Stimulated activated CD4-positive, alpha-beta T cell treated with anti-CD3 and anti-CD28 coated beads, Interleukin-2, amount 100 ng/mL, for 48 hours (primary cell): Measurements from ENCODE around the gene SPTB.

ENCODE experiments used
- DNase-seq, 2 donors: peaks; one replicate each; pipeline ENCODE4 v3.0.0-alpha.2; 2020

The SPTB gene

GRCh38 chr14:64848239-64848638, 31.5 kb downstream of the SPTB start:
- DNase-seq: no peak

GRCh38 chr14:64846319-64846718, 33.4 kb downstream of the SPTB start:
- DNase-seq: no peak

DNA sequence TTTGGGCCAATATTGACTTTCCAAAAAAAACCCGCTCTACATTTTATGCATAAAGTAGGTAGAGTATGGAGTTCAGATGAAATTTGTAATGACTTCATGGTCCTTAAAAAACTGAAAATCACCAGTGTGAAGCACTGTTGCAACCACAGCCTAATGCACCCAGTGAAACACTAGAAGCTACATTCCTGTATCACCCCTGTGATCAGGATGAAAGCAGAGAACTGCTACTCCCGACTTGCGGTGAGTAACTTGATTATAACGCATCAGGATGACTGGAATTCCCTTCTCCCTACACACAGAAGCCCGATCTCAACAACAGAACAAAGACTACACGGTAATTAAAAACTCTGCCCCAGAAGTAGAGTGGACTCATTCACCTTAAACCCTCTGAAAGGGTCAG, 33.8 kb downstream of the SPTB start:
- no peak for DNase-seq

DNA sequence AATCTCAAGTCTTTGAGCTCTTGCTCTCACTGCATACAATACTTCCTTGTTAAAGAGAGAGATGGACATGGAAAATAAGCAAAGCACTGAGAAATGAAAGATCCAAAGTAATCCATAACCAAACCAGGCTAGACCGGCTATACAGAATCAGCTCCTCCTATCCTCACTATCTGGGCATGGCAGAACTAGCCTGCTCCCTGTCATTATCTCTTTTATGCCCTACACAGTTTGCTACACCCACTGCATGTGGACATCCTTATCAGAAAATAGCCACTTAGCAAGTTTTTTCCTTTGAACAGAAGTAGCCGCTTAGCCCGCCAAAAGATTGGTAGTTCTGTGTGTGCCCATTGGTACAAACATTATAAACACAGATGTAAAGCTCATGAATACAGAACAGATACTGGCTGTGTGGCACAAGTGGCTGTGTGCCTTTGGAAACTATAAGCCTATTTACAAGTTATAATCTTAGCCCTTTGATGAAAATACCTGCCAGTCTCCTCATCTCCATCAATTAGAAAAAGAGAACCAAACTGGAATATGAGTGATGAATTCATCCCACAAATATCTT, 34.7 kb downstream of the SPTB start:
- DNase-seq: no peak

DNA sequence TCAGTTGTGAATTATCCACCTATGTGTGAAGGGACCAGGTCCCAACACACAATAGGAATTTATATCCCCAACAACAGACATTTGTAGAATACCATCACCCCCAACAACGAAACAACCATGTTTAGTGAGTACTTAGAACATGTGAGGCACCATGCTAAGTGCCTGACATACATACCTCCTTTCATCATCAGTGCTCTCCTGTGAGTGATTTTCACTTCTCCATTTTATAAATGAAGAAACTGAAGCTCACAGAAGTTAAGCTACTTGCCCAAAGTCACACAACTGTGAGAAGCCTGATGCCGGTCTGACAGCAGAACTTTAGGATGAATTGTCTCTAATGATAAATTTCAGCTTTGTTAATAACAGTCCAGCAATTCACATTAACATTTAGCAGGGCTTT, 35.4 kb downstream of the SPTB start:
- no peak for DNase-seq

DNA sequence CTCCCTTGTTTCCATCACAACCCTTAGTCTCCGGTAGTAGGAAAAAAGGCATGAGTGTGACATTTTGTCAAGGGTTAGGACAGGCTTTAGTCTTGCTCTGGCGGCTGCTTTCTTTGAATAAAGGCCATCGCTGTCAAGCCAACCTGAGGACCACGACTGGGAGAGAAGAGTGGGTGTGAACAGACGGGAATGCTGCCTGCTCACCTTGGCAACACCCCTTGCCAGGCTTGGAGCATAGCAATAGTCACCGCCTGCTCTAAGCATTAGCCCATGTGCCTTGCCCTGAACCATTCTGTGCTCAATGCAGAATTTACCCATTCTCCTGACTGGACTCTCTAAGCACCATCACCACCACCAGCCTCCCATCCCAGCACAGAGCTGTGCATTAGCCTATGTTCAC, 36.2 kb downstream of the SPTB start:
- no peak for DNase-seq

DNA sequence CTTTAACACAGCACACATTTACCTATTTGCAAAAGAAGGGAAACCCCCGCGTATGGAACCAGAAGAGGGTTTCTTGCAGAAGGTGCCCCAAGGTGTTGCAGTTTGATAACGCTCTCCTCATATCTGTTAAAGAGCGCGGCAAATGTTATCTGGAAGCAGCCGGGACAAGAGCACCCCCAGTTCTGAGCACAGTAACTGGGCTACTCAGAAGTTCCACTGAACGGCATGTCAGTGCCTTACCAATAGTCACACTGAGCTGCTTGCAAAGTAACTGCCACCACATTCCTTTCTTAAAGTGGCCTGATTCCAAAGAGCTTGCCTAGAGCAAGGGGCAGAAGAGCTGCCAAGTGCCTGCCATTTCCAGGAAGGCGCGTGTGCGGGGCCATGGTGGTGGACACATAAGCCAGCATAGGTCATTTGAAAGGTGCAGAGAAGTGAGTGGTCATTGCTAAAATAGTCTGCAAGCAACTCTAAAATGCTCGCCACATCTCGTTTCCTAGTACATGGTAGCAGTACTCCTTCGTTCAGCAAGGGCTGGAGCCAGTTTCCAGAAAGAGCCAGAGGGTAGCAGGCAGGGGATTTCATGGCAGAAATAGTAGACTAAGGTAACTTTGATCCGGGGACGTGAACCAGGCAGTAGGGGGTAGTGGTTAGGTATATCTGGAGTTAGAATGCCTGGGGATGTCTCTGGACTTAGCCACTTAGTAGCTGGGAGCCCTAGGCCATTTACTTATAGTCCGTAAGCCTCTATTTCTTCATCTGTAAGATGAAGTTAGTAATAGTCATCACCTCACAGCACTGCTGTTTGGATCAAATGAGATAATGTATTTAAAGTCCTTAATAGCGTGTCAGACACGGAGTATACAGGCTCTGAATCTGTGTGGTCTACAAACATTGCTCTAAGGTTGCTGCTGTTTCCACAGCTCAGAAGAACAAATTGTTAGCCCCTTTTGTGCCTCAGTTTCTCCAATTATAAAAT, 37.6 kb downstream of the SPTB start:
- no peak for DNase-seq

- DNase-seq: no peak
Measured at GRCh38 chr14:64841121-64841651, 38.5 kb downstream of the SPTB start.

DNA sequence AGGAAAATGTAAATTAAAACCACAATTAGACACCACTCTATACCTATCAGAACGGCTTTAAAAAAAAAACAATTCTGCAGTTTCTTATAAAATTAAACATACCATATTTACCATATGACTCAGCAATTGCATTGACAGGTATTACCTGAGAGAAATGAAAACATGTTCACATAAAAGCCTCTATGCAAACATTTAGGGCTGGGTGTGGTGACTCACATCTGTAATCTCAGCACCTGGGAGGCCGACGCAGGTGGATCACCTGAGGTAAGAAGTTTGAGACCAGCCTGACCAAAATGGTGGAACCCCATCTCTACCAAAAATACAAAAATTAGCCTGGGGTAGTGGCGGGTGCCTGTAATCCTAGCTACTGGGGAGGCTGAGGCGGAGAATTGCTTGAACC, 41.1 kb downstream of the SPTB start:
- no peak for DNase-seq

GRCh38 chr14:64835431-64835830, 44.3 kb downstream of the SPTB start:
- no peak for DNase-seq

DNA sequence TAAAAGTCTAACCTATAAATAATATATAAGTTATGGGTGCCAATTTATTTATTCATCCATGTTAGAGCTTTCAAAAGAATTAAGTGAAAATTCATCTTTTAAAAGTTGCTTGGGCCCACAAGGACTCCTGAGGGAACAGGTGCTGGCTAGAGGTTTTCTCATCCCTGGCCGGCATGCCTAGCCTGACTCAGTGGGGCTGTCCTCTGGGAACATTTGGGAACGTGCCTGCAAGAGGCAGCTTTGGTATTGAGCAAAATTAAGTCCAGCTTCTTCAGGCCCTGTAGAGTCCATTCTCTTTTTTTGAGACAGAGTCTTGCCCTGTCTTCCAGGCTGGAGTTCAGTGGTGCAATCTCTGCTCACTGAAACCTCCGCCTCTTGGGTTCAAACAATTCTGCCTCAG, 44.7 kb downstream of the SPTB start:
- no peak for DNase-seq

DNA sequence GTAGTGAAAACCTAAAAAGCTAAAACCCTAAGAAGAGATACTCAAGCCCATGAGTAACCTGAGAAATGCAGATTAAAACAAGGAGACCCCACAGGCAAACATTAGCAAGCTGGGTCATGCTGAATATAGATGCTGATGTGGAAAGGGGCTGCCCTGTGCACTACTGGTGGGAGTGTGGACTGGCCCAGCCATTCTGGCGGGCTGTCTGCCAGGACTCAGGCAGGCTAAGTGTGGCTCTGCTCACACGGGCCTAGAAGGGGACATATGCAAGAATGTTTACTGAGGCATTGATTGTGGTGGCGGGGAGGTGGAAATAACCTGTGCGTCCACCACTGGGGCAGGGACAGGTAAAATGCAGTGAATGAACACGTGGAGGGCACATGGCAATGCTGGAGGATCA, 48.3 kb downstream of the SPTB start:
- no peak for DNase-seq

DNA sequence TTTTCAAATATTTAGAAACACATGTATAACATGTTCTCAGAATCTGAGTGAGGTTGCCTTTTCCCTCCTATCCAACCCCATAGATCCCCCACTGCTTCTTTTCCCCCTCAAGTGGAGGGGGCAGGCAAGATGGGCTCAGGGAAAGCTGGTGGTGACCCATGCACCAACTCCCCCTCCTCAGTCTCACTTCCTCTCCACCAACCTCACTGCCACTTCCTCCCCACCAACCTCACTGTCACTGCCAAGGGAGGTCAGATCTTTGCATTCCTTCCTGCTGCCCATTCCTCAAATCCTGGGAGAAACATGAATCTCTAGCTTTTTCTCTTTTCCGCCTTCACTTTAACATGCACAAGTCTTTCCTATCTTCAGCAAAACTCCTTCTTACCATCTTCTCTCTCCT, 48.7 kb downstream of the SPTB start:
- no peak for DNase-seq

DNA sequence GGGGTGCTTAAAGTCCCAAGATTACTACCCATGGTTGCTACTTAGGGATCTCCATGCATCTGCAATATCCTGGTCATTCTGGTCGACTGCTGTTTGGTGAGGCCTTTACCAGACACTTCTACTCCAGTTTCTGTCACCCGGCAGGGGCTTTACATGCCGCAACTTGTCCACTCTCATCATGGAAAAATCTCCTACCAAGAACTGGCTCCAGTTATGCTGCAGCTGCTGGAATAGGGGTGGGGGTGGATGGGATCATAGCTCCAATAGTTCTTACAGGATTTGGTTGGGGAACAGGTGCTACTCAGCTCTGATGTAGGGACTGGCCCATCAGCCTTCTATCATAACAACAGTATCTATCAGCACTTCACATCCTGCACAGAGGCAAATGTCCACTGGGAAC, 51.6 kb downstream of the SPTB start:
- no peak for DNase-seq

DNA sequence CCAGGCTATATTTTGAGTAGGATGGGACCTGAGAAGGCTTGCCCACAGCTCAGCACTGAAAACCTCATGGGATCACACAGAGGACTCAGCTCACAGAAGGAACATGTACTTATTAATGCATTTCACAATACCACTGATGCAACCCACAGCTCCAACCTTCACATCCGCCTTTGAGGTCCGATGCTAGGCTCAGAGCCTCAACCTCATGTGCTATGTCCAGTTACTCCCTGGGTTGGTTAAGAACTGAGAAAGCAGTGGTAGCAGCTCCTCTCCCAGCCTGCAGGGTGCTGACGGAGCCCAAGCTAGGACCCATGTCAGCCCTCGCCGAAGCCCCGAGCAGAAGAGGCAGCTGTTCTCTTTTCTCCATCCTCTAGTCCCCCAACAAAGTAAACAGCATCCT, 52.9 kb downstream of the SPTB start:
- DNase-seq: no peak

DNA sequence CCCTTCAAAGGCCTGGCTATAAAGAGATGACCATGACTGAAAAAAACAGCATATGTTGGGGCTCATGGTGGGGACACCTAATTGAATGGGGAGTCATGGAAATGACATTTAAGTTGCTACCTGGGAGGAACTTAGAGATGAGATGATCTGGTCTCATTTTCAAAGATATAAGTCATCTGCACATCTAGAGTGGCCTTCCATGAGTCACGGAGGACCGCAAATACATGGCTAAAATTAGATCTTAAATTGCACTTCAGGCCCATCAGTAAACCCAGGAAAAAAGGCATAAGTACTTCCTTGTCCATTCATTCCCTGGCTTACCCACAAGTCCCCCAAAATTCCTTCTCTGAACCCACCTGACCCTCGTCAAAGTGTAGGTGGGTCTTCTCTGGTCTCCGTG, 53.4 kb downstream of the SPTB start:
- no peak for DNase-seq

DNA sequence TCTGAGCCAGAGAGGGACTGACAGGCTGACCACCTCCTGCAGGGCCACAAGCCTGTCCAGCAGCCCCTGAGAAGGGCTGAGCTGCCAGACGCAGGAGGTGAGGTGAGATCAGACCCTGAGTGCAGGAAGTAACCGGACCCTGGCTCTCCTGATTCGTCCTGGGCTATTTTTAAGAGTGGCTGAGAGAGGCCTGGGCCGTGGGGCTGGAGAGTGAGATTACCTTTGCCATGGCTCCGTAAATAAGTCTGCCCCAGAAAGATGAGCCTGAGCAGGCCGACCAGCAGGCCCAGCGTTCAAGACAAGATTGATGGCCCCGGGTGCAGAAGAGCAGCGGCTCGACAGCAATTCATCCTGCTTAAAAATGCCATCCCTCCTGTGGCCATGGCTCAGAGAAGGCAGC, 54.2 kb downstream of the SPTB start:
- DNase-seq: no peak

GRCh38 chr14:64825006-64825405, 54.7 kb downstream of the SPTB start:
- no peak for DNase-seq

DNA sequence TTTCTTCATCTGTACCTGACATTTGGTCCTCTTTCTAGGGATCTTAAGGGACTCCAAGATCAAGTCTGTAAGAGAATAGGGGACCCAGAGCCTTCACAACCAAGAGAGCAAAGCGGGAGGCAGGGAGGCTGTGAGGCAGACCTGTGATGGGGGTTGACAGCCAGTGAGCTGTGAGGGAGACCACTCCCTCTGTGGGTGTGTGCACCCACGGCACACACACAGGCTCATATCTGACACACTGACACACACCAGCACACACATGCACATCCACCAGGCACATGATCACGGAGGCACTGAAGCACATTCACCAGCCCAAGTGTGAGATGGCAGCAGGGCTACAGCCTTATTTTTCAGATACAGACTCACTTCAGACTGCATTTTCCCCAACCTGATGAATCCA, 55.2 kb downstream of the SPTB start:
- DNase-seq: no peak

DNA sequence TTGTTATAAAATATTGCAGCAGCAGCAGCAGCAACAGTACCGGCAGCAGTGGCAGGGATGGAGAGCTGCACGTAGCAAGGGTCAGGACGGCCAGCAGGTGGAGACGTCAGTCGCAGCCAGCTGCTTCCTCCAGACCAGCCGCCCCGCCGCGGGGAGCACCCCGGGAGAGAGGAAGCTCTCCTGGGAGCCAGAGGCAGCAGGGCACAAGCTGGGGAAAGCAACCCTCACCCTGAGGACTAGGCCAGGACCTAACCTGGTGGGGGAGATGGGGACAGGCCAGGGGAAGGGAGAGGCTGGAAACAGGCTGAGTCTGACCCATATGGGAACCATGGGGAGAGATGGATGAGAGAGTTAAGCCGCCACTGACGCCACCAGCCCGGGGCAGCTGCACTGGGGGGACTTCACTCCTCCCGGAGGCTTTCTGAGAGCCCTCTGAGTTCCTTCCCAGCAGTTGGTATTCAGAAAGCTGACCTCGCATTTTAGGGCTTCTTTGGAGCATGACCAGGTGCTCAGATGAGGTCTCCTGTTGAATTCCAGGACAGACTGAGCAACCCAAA, 56.3 kb downstream of the SPTB start:
- DNase-seq: peak; percentile 56 to 62

- DNase-seq: no peak
Measured at GRCh38 chr14:64821651-64822050, 58.1 kb downstream of the SPTB start.

DNA sequence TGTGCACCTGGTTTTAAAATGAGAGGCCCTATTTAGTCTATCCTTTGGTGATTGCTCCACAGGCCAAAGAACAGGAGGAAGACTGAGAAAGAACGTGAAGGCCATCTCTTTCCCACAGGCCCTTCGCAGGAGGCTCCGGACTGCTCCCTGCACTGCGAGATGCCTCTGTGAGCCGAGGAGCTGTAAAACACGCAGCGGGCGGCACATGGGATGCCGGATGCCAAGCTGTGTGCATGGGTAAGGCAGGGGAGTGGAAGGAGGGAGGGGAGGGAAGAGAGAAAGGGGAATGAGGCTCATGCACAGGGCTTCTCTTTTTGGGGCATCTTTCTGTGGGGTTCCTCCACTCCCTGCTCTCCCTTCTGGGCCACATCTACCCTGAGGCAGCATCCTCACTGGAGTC, 61.6 kb downstream of the SPTB start:
- DNase-seq: no peak

DNA sequence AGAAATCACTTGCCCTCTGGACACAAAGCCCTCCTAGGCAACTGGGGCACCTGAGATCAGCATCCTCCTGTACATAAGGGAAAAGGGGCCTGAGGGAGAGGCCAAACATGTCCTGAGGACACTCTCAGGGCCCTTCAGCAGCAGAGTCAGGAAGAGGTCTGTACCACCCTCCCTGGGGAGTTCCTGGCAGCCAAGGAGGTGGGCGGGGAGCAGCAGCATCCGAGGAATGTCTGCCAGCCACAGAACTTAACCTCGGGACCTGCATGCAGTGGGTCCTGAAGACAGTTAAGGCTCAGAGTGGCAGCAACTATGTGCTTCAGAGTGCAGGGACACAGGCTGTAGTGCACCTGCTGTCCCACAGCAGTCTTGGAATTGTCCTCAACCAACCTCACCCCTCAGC, 62.1 kb downstream of the SPTB start:
- DNase-seq: no peak

GRCh38 chr14:64816221-64816783, 63.4 kb downstream of the SPTB start:
- no peak for DNase-seq
